ENCODE results near the gene FPGS. TPM values are rescaled to one million over a fixed set of nuclear protein-coding genes. Genes with fewer than 3 reads are reported as not detected.

Gene FPGS
- total and polyA plus RNA-seq, 8 donors: 29.1 to 235 (median 70.4) TPM

GRCh38 chr9:127809540-127810377 is 7.1 kb downstream of the FPGS start:
- 39 to 68% (median 46%) methylated on average over 14 to 50 of the region's 57 CpGs for WGBS, 5 donors
- TF ChIP-seq EP300 (IDR thresholded peaks at IDR 0.05) (no peak), POLR2A (IDR thresholded peaks at IDR 0.05) (no peak), POLR2AphosphoS5 (IDR thresholded peaks at IDR 0.05) (no peak)
- TF ChIP-seq, protein P1, sequence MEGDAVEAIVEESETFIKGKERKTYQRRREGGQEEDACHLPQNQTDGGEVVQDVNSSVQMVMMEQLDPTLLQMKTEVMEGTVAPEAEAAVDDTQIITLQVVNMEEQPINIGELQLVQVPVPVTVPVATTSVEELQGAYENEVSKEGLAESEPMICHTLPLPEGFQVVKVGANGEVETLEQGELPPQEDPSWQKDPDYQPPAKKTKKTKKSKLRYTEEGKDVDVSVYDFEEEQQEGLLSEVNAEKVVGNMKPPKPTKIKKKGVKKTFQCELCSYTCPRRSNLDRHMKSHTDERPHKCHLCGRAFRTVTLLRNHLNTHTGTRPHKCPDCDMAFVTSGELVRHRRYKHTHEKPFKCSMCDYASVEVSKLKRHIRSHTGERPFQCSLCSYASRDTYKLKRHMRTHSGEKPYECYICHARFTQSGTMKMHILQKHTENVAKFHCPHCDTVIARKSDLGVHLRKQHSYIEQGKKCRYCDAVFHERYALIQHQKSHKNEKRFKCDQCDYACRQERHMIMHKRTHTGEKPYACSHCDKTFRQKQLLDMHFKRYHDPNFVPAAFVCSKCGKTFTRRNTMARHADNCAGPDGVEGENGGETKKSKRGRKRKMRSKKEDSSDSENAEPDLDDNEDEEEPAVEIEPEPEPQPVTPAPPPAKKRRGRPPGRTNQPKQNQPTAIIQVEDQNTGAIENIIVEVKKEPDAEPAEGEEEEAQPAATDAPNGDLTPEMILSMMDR (IDR thresholded peaks at IDR 0.05): no peak
- Histone ChIP-seq H3K27me3 (no peaks in the 10 kb centered on the region), H3K9me3 (no peaks in the 10 kb centered on the region), H3K4me3 (peak overlapping the region in 1 of 4 donors; percentile 29), H3K36me3 (peaks cover 65 to 93% (median 89%) of the 10 kb centered on the region in 4 donors), H3K27ac (peak overlapping the region in 4 of 5 donors; percentile 2 to 54 (median 11)), H3K4me1 (peaks cover 8 to 38% (median 21%) of the 10 kb centered on the region in 4 donors)
- DNase-seq: peak; percentile 69 to 83
- intact Hi-C loops (cut with DNase I; ENCODE audit: low total_unique reads): loop anchor here (10.0 kb wide), 1 partner anchor 55 kb away; no protein-coding TSS in a partner anchor

GRCh38 chr9:127810378-127811187 is 7.9 kb downstream of the FPGS start:
- DNase-seq: no peak
- peaks cover 74 to 99% (median 96%) of the 10 kb centered on the region in 4 donors for H3K36me3 ChIP-seq
- no peaks in the 10 kb centered on the region for H3K9me3 ChIP-seq
- peaks cover 7 to 30% (median 15%) of the 10 kb centered on the region in 4 donors for H3K4me1 ChIP-seq
- H3K27ac ChIP-seq: peak overlapping the region in 2 of 5 donors; percentile 20 to 54
- 92 to 98% (median 97%) methylated on average over 10 of the region's 10 CpGs for WGBS, 5 donors
- intact Hi-C loops (cut with DNase I; ENCODE audit: low total_unique reads): no loop called here
- no peak overlapping the region for H3K4me3 ChIP-seq
- TF ChIP-seq, protein P1 (IDR thresholded peaks at IDR 0.05): no peak
- TF ChIP-seq POLR2AphosphoS5 (IDR thresholded peaks at IDR 0.05): no peak
- TF ChIP-seq POLR2A (IDR thresholded peaks at IDR 0.05): no peak
- TF ChIP-seq EP300 (IDR thresholded peaks at IDR 0.05): no peak
- H3K27me3 ChIP-seq: no peaks in the 10 kb centered on the region

DNA sequence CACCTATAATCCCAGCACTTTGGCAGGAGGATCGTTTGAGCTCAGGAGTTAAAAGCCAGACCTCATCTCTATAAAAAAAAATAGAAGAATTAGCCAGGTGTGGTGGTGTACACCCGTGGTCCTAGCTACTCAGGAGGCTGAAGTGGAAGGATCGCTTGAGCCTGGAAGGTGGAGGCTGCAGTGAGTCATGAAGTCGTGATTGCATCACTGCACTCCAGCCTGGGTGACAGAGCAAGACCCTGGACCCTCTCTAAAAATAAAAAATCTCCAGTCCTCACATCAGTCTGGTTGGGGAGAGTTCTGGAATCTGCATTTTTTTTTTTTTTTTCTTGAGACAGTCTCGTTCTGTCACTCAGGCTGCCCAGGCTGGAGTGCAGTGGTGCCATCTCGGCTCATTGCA is 9.3 kb downstream of the FPGS start:
- TF ChIP-seq POLR2AphosphoS5 (IDR thresholded peaks at IDR 0.05): no peak
- Histone ChIP-seq H3K36me3 (peaks cover 73 to 99% (median 96%) of the 10 kb centered on the region in 4 donors), H3K27ac (no peak overlapping the region), H3K9me3 (no peaks in the 10 kb centered on the region), H3K4me3 (no peak overlapping the region), H3K27me3 (no peaks in the 10 kb centered on the region), H3K4me1 (peaks cover 7 to 22% (median 13%) of the 10 kb centered on the region in 4 donors)
- intact Hi-C loops (cut with DNase I; ENCODE audit: low total_unique reads): no loop called here
- DNase-seq: no peak
- WGBS, 5 donors: 87 to 94% (median 90%) methylated on average over 6 of the region's 6 CpGs

DNA sequence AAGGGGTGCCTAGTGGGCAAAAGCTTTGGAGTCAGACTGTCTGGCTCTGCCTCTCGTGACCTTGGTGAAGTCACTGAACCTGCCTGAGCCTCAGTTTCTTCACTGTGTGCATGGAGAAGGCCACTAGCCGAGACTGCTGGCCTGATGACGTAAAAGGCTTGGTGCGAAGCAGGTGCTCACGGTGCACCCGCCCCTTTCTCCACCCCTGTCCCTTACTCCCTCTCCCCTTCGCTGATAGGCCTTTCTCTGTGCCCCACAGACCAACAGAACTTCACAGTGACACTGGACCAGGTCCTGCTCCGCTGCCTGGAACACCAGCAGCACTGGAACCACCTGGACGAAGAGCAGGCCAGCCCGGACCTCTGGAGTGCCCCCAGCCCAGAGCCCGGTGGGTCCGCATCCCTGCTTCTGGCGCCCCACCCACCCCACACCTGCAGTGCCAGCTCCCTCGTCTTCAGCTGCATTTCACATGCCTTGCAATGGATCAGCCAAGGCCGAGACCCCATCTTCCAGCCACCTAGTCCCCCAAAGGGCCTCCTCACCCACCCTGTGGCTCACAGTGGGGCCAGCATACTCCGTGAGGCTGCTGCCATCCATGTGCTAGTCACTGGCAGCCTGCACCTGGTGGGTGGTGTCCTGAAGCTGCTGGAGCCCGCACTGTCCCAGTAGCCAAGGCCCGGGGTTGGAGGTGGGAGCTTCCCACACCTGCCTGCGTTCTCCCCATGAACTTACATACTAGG is 10.4 kb downstream of the FPGS start:
- no peaks in the 10 kb centered on the region for H3K9me3 ChIP-seq
- no peaks in the 10 kb centered on the region for H3K27me3 ChIP-seq
- no peak for TF ChIP-seq POLR2A (IDR thresholded peaks at IDR 0.05)
- no peak for TF ChIP-seq EP300 (IDR thresholded peaks at IDR 0.05)
- TF ChIP-seq POLR2AphosphoS5 (IDR thresholded peaks at IDR 0.05): no peak
- TF ChIP-seq, protein P1 (IDR thresholded peaks at IDR 0.05): no peak
- WGBS, 5 donors: 88 to 90% (median 90%) methylated on average over 19 of the region's 19 CpGs
- peaks cover 65 to 99% (median 96%) of the 10 kb centered on the region in 4 donors for H3K36me3 ChIP-seq
- H3K4me1 ChIP-seq: peaks cover 7 to 18% (median 13%) of the 10 kb centered on the region in 4 donors
- no peak overlapping the region for H3K27ac ChIP-seq
- intact Hi-C loops (cut with DNase I; ENCODE audit: low total_unique reads): no loop called here
- DNase-seq: no peak
- H3K4me3 ChIP-seq: no peak overlapping the region

All from stomach (tissue), 9 donors.